ENCODE data around the gene ZNRF3.

The ZNRF3 gene

DNA sequence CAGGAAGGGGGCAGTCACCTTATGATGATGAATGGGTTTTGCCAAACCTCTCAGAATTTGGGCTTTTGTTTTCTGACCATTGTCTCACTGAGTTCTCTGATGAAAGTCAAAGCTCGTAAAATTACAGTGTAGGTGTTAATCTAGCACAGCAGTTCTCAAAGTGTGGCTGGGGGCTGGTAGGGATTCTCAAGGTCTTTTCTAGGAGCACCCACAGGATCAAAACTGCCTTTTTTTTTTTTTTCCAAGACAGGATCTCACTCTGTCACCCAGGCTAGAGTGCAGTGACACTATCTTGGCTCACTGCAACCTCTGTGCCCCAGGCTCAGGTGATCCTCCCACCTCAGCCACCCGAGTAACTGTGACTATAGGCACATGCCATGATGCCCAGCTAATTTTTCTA, 112.2 kb downstream of the ZNRF3 start:
- no peak for TF ChIP-seq FOXP2 (optimal IDR thresholded peaks at IDR 0.05; ENCODE audit: borderline replicate concordance, extremely low read depth, extremely low read length, insufficient read depth)
- TF ChIP-seq SIN3A (IDR thresholded peaks at IDR 0.05; ENCODE audit: borderline replicate concordance, insufficient read depth, low read length), result no peak
- TF ChIP-seq TAF1 (IDR thresholded peaks at IDR 0.05; ENCODE audit: borderline replicate concordance, insufficient read depth, low read length), result no peak
- TF ChIP-seq REST (IDR thresholded peaks at IDR 0.05; ENCODE audit: insufficient read depth in 1 of 2, low read depth in 2 of 2, low read length in 2 of 2), result no peak

- TF ChIP-seq TAF1 (IDR thresholded peaks at IDR 0.05; ENCODE audit: borderline replicate concordance, insufficient read depth, low read length) (no peak), FOXP2 (optimal IDR thresholded peaks at IDR 0.05; ENCODE audit: borderline replicate concordance, extremely low read depth, extremely low read length, insufficient read depth) (no peak), SIN3A (IDR thresholded peaks at IDR 0.05; ENCODE audit: borderline replicate concordance, insufficient read depth, low read length) (no peak)
Measured at GRCh38 chr22:28997342-28997741, 114.0 kb downstream of the ZNRF3 start.

DNA sequence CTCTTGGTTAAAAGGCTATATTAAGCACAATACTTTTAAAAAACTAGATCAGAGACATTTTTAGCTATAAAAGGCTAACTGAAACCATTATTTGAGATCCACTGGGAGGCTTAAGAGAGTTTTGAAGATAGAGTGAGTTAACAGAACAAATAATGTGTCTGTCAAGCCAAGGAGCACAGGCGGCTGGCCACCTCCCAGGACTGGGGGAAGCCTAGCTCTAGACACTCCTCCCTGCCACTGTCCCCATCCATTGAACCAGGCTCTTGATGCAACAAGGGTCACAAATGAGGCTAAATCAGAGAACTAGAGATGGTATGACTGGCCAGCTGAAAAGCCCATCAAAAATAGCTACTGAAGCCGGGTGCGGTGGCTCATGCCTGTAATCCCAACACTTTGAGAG, 115.3 kb downstream of the ZNRF3 start:
- TF ChIP-seq TAF1 (IDR thresholded peaks at IDR 0.05; ENCODE audit: borderline replicate concordance, insufficient read depth, low read length) (no peak), REST (IDR thresholded peaks at IDR 0.05; ENCODE audit: insufficient read depth in 1 of 2, low read depth in 2 of 2, low read length in 2 of 2) (no peak), SIN3A (IDR thresholded peaks at IDR 0.05; ENCODE audit: borderline replicate concordance, insufficient read depth, low read length) (no peak), FOXP2 (optimal IDR thresholded peaks at IDR 0.05; ENCODE audit: borderline replicate concordance, extremely low read depth, extremely low read length, insufficient read depth) (no peak), POLR2AphosphoS5 (IDR thresholded peaks at IDR 0.05; ENCODE audit: low read depth, low read length) (no peak)

GRCh38 chr22:28999510-28999909, 116.1 kb downstream of the ZNRF3 start:
- no peak for TF ChIP-seq SIN3A (IDR thresholded peaks at IDR 0.05; ENCODE audit: borderline replicate concordance, insufficient read depth, low read length)
- no peak for TF ChIP-seq TAF1 (IDR thresholded peaks at IDR 0.05; ENCODE audit: borderline replicate concordance, insufficient read depth, low read length)
- TF ChIP-seq POLR2AphosphoS5 (IDR thresholded peaks at IDR 0.05; ENCODE audit: low read depth, low read length), result no peak
- TF ChIP-seq FOXP2 (optimal IDR thresholded peaks at IDR 0.05; ENCODE audit: borderline replicate concordance, extremely low read depth, extremely low read length, insufficient read depth), result no peak

DNA sequence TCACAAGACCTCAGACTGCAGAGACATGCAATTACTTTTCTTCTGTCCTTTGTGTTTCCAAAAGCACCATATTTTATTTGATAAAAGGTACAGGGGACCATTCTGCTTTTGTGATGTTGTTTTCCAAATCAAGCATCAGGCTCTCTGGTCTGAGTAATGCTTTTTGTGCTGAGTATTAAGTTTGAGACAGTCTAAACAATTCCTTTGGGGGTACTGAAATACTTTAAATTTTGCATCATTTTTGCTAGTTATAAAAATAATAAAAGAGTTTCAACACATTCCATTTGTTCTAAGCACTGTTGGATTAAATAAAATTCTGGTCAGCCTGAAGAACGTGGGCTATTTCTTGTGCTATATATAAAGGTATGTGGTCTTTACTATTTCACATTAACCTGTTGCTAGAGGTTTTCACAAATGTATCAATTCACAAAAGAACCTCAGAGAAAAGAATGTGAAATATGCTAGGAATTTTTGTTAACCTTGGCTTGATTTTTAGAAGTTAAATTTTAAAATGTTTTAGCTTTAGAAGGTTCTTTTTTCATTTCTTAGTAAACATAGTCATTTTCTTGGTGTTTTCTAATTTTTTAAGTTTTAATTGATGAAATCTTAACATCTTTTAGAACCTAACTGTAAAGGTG, 116.7 kb downstream of the ZNRF3 start:
- TF ChIP-seq TAF1 (IDR thresholded peaks at IDR 0.05; ENCODE audit: borderline replicate concordance, insufficient read depth, low read length) (no peak), FOXP2 (optimal IDR thresholded peaks at IDR 0.05; ENCODE audit: borderline replicate concordance, extremely low read depth, extremely low read length, insufficient read depth) (no peak), REST (IDR thresholded peaks at IDR 0.05; ENCODE audit: insufficient read depth in 1 of 2, low read depth in 2 of 2, low read length in 2 of 2) (no peak), POLR2AphosphoS5 (IDR thresholded peaks at IDR 0.05; ENCODE audit: low read depth, low read length) (no peak), SIN3A (IDR thresholded peaks at IDR 0.05; ENCODE audit: borderline replicate concordance, insufficient read depth, low read length) (no peak)

GRCh38 chr22:29000641-29001040, 117.3 kb downstream of the ZNRF3 start:
- TF ChIP-seq FOXP2 (optimal IDR thresholded peaks at IDR 0.05; ENCODE audit: borderline replicate concordance, extremely low read depth, extremely low read length, insufficient read depth), result no peak
- no peak for TF ChIP-seq REST (IDR thresholded peaks at IDR 0.05; ENCODE audit: insufficient read depth in 1 of 2, low read depth in 2 of 2, low read length in 2 of 2)
- TF ChIP-seq POLR2AphosphoS5 (IDR thresholded peaks at IDR 0.05; ENCODE audit: low read depth, low read length), result no peak
- TF ChIP-seq TAF1 (IDR thresholded peaks at IDR 0.05; ENCODE audit: borderline replicate concordance, insufficient read depth, low read length), result no peak
- no peak for TF ChIP-seq SIN3A (IDR thresholded peaks at IDR 0.05; ENCODE audit: borderline replicate concordance, insufficient read depth, low read length)

Measured in PFSK-1 (cell line).